Measurements from ENCODE around the gene DHRS7B. TPM values are rescaled to one million over a fixed set of nuclear protein-coding genes. Genes with fewer than 3 reads are reported as not detected.
A peak's percentile ranks its signal among the peaks of the same experiment; 100 is the strongest.

The DHRS7B gene
- total RNA-seq, 2 experiments from 2014 or later, result 12.8 to 15.0 TPM

DNA sequence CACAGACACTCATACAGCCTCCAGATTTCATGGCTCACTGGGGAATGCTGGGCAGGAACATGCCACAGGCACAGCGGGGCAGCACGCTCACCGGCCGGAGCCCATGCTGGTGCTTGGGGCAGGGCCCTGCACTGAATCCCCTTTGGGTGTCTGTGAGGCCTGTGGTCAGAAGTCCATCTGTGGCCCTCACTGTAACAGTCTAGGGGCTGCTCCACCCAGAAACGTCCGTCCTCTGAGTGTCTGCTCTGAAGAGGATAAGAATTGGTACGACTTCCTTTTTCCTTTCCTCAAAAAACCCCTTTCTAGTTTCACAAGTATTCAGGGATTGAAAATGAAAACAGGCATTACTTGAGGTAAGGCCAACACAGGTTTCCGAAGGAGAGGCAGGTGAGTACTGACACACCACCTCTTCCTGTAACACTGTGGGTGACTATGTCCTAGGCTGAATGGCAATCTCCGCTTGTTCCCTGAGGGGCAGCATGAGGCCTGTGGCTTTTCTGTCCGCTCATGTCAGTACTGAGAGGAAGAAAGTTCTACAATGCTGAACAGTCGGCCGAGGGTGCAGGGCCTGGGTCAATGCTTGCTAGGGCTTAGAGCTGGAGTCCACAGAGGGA is 44.7 kb downstream of the DHRS7B start:
- H3K4me3 Mint-ChIP-seq, result no peak overlapping the region
- H3K4me1 Mint-ChIP-seq, result peaks cover 25% of the 10 kb centered on the region
- no peaks in the 10 kb centered on the region for H3K27me3 Mint-ChIP-seq
- H3K27ac Mint-ChIP-seq, result peak overlapping the region; percentile 57
- peaks cover 15% of the 10 kb centered on the region for H3K36me3 Mint-ChIP-seq (ENCODE audit: low read depth)
- ChIA-PET CTCF (no interaction called here), POLR2A (no interaction called here)
- no peaks in the 10 kb centered on the region for H3K9me3 Mint-ChIP-seq (ENCODE audit: low read depth)
- intact Hi-C loops (cut with DNase I, micrococcal nuclease), result no loop called here
- ATAC-seq (peak; percentile 73), DNase-seq (peak; percentile 12)

DNA sequence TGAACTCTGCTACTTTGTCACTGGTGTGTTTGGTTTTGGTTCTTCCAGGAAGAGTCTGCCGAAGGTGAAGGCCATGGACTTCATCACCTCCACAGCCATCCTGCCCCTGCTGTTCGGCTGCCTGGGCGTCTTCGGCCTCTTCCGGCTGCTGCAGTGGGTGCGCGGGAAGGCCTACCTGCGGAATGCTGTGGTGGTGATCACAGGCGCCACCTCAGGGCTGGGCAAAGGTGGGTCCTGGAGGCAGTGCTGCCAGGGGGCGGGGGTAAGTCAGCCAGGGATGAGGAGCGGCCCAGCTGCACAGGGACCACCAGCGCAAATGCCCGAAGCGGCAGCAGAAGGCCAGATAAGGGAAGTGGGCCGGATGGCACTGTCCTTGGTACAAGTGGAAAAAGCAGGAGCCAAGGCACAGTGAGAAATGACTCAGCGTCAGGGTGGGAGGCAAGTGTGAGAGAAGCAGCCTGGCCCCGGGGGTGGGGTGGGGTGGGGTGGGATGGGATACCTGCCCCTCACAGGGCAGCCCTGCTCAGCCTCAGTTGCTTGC is 45.3 kb downstream of the DHRS7B start:
- POLR2A ChIA-PET, result no interaction called here
- intact Hi-C loops (cut with DNase I, micrococcal nuclease), result no loop called here

DNA sequence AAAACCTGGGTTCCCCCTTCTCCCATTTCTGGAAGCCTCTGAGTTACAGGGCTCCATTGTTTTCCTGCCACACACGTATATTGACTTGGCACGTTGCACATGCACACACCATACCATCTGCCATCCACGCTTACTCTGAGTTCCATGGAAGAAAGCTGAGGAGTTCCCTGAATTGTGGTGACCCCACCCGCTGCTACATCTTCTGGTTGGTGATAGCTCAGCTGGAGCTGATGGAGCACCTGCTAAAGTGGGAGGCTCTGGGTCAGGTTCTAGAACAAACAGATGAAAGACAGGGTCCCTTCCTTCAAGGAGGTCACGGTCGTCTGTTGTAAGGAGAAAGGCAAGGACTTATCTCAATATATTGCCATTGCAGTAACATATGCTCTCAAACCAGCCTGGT is 46.1 kb downstream of the DHRS7B start:
- ATAC-seq (no peak), DNase-seq (no peak)
- CTCF ChIA-PET, result interaction anchor here (1.1 to 1.2 kb wide), 2 partner anchors 22 to 51 kb away, joined by 3 to 4 read pairs; no protein-coding TSS in a partner anchor
- Mint-ChIP-seq H3K9me3 (ENCODE audit: low read depth) (no peaks in the 10 kb centered on the region), H3K27ac (no peak overlapping the region), H3K36me3 (ENCODE audit: low read depth) (peaks cover 15% of the 10 kb centered on the region), H3K27me3 (no peaks in the 10 kb centered on the region), H3K4me1 (peaks cover 18% of the 10 kb centered on the region), H3K4me3 (no peak overlapping the region)
- intact Hi-C loops (cut with DNase I, micrococcal nuclease), result no loop called here
- POLR2A ChIA-PET, result interaction anchor here (0.6 kb wide), 1 partner anchor 19 kb away, joined by 3 read pairs; no protein-coding TSS in a partner anchor

More for the DNA sequence above, 45.3 kb downstream of the DHRS7B start:
- ATAC-seq, result no peak
- Mint-ChIP-seq H3K36me3 (ENCODE audit: low read depth) (peaks cover 15% of the 10 kb centered on the region), H3K4me3 (no peak overlapping the region), H3K9me3 (ENCODE audit: low read depth) (no peaks in the 10 kb centered on the region), H3K27me3 (no peaks in the 10 kb centered on the region), H3K4me1 (peaks cover 24% of the 10 kb centered on the region), H3K27ac (peak overlapping the region; percentile 57)
- CTCF ChIA-PET, result interaction anchor here (1.2 kb wide), 1 partner anchor 51 kb away, joined by 3 read pairs; no protein-coding TSS in a partner anchor
- DNase-seq, result no peak

DNA sequence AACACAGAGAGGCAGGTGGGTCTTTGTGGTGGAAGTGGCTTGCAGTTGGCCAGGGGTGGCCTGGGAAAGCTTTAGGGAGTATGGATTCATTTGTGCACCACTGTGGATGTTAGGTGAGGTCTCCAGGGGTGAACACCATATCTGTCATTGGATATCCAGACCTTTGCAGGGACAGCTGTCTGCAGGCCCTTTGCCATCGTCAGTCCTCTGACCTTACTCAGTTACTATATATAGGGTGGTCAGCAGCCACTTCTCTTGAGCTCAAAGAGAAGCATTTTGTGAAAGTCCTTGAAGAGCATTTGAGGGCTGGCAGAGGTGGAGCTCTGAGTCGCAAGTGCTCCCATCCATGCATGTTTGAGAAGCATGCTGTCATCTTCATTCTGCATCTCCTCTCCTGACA is 46.8 kb downstream of the DHRS7B start:
- DNase-seq (no peak), ATAC-seq (no peak)
- no peak overlapping the region for H3K27ac Mint-ChIP-seq
- no peak overlapping the region for H3K4me3 Mint-ChIP-seq
- H3K9me3 Mint-ChIP-seq (ENCODE audit: low read depth), result no peaks in the 10 kb centered on the region
- ChIA-PET CTCF (interaction anchor here (1.1 kb wide), 1 partner anchor 22 kb away, joined by 4 read pairs; no protein-coding TSS in a partner anchor), POLR2A (interaction anchor here (0.7 kb wide), 1 partner anchor 75 kb away, joined by 3 read pairs; no protein-coding TSS in a partner anchor)
- intact Hi-C loops (cut with DNase I, micrococcal nuclease), result no loop called here
- H3K36me3 Mint-ChIP-seq (ENCODE audit: low read depth), result peaks cover 15% of the 10 kb centered on the region
- peaks cover 18% of the 10 kb centered on the region for H3K4me1 Mint-ChIP-seq
- H3K27me3 Mint-ChIP-seq, result no peaks in the 10 kb centered on the region

DNA sequence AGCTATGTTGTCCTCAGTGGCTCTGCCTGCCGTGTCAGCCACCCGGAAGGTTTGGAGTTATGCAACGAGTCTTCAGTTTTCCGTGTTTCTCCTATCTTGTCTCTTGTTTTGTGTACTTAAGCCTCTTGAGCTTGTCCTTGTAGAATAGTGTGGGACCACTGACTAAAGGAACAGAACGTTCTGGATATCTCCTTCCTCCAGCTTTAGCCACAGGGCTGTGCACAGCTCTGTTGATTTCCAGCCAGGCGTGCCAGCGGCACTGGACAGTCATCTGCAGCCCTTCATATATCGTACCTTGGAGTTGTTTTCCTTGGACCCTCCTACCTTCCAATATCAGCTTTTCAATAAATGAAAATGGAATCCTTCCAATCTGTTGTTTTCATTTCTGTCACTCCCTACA is 47.4 kb downstream of the DHRS7B start:
- Mint-ChIP-seq H3K27me3 (no peaks in the 10 kb centered on the region), H3K36me3 (ENCODE audit: low read depth) (peaks cover 15% of the 10 kb centered on the region), H3K27ac (no peak overlapping the region), H3K4me3 (no peak overlapping the region), H3K4me1 (peaks cover 18% of the 10 kb centered on the region), H3K9me3 (ENCODE audit: low read depth) (no peaks in the 10 kb centered on the region)
- intact Hi-C loops (cut with DNase I, micrococcal nuclease), result no loop called here
- CTCF ChIA-PET, result interaction anchor here (1.1 kb wide), 1 partner anchor 23 kb away, joined by 4 read pairs; no protein-coding TSS in a partner anchor
- POLR2A ChIA-PET, result interaction anchor here (0.7 kb wide), 1 partner anchor 75 kb away, joined by 3 read pairs; no protein-coding TSS in a partner anchor
- ATAC-seq (no peak), DNase-seq (no peak)

DNA sequence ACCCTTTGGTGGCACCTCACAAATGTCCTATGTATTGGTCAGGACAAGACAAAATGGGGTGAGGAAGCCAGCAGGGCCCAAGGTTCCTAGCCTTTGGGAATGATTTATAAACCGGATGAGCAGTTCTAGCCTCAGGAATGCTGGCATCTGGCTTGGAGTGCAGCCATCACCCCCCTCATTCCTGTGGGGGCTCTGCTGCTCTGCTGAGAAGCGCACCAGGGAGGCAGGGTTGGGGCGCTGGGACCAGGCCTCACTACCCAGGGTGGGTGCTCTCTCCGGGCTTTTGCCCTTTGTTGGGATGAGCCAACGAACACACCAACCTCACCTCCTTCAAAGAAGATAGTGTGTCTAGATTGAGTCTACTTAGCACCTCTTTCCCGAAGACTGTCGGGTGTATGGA is 47.9 kb downstream of the DHRS7B start:
- H3K4me3 Mint-ChIP-seq, result no peak overlapping the region
- H3K27ac Mint-ChIP-seq, result no peak overlapping the region
- ChIA-PET CTCF (no interaction called here), POLR2A (no interaction called here)
- peaks cover 15% of the 10 kb centered on the region for H3K36me3 Mint-ChIP-seq (ENCODE audit: low read depth)
- no peaks in the 10 kb centered on the region for H3K9me3 Mint-ChIP-seq (ENCODE audit: low read depth)
- intact Hi-C loops (cut with DNase I, micrococcal nuclease), result no loop called here
- DNase-seq (no peak), ATAC-seq (no peak)
- peaks cover 18% of the 10 kb centered on the region for H3K4me1 Mint-ChIP-seq
- no peaks in the 10 kb centered on the region for H3K27me3 Mint-ChIP-seq

DNA sequence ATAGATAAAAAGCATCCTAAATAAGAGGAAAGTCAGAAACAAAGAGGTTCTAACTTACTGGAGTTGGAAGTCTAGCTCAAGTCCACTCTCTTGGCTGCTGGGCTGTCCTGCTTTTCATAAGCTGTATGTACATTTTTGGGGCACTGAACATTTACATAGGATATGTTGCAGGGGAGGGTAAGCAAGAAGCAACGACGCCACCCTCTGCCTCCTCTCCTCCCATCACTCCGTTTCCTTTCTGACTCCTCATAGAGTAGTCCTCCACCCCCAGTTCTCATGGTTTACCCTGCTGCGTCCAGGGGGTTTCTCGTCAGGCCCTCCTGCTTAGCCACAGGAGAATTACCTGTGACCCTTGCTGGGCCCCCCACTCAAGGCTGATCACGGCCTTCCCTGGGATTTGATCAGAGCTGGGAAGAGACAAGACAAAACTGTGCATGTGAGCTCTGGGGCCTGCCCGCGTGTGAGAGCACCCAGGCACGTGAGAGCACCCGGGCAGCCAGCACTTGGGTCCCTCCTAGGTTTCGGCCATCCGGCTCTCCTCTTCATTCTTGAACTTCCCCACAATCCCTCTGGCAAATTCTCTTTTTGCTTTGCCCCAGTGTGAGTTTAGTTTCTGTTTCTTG is 50.1 kb downstream of the DHRS7B start:
- H3K36me3 Mint-ChIP-seq (ENCODE audit: low read depth), result peaks cover 15% of the 10 kb centered on the region
- no peak overlapping the region for H3K4me3 Mint-ChIP-seq
- H3K27ac Mint-ChIP-seq, result no peak overlapping the region
- CTCF ChIA-PET, result no interaction called here
- POLR2A ChIA-PET, result no interaction called here
- ATAC-seq (no peak), DNase-seq (no peak)
- intact Hi-C loops (cut with DNase I, micrococcal nuclease), result no loop called here
- peaks cover 3% of the 10 kb centered on the region for H3K4me1 Mint-ChIP-seq
- no peaks in the 10 kb centered on the region for H3K27me3 Mint-ChIP-seq
- H3K9me3 Mint-ChIP-seq (ENCODE audit: low read depth), result no peaks in the 10 kb centered on the region

DNA sequence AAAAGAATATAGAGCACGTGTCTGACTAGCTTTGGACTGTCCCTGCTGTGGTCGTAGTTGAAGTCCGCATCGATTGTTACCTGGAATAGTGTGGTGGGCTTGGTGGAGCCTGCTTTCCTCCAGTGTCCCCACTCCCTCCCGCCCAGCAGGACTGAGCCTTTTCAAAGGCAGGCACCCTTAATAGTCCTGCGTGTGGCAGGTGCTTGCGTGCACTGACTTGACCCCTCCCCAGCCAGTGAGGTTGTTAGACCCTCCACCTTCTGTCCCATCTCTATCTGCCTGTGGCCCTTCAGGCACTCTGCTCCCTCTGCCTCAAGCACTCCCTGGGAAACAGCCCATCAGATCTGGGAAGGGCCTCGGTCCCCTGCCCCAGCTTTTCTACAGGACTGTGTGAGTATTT is 50.6 kb downstream of the DHRS7B start:
- H3K27me3 Mint-ChIP-seq, result no peaks in the 10 kb centered on the region
- ATAC-seq, result no peak
- H3K27ac Mint-ChIP-seq, result no peak overlapping the region
- ChIA-PET POLR2A (no interaction called here), CTCF (interaction anchor here (0.5 kb wide), 1 partner anchor 1411 kb away, joined by 3 read pairs; no protein-coding TSS in a partner anchor)
- intact Hi-C loops (cut with DNase I, micrococcal nuclease), result no loop called here
- no peak overlapping the region for H3K4me3 Mint-ChIP-seq
- H3K9me3 Mint-ChIP-seq (ENCODE audit: low read depth), result no peaks in the 10 kb centered on the region
- no peaks in the 10 kb centered on the region for H3K4me1 Mint-ChIP-seq
- H3K36me3 Mint-ChIP-seq (ENCODE audit: low read depth), result peaks cover 12% of the 10 kb centered on the region
- DNase-seq, result no peak

DNA sequence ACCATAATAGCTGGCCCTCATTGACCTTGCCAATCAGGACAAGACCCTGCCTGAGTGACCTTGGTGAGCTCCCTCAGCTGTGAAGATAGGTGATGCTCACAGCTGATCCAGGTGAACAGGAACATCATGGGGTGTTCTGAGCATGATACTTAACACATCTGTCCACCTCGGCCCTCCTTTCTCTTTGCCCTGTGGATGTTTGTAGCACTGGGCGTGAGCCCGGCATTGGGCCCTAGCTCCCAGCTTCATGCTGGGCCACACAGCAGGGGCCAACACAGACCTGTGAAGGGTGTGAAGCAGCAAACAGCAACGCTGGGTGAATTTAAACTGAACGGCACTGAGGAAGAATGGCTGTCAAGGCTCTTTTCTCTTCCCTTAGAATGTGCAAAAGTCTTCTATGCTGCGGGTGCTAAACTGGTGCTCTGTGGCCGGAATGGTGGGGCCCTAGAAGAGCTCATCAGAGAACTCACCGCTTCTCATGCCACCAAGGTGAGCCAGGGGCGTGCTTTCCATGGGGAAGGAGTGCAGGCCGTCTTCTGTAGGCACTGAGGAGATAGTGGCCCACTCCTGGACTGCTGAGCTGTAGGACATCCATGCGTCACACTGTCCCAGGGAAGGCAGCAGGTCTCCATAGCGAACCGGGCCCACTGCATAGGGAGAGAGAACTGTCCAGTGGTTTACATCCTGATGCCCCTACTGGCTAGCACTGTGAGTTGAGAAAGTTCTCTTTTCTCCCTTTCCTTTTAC is 51.3 kb downstream of the DHRS7B start:
- no peak for ATAC-seq
- H3K27ac Mint-ChIP-seq, result no peak overlapping the region
- POLR2A ChIA-PET, result no interaction called here
- DNase-seq, result no peak
- H3K4me1 Mint-ChIP-seq, result no peaks in the 10 kb centered on the region
- intact Hi-C loops (cut with DNase I, micrococcal nuclease), result no loop called here
- CTCF ChIA-PET, result interaction anchor here (0.5 kb wide), 1 partner anchor 1411 kb away, joined by 3 read pairs; no protein-coding TSS in a partner anchor
- no peaks in the 10 kb centered on the region for H3K27me3 Mint-ChIP-seq
- H3K36me3 Mint-ChIP-seq (ENCODE audit: low read depth), result peaks cover 12% of the 10 kb centered on the region
- H3K9me3 Mint-ChIP-seq (ENCODE audit: low read depth), result no peaks in the 10 kb centered on the region
- H3K4me3 Mint-ChIP-seq, result no peak overlapping the region

DNA sequence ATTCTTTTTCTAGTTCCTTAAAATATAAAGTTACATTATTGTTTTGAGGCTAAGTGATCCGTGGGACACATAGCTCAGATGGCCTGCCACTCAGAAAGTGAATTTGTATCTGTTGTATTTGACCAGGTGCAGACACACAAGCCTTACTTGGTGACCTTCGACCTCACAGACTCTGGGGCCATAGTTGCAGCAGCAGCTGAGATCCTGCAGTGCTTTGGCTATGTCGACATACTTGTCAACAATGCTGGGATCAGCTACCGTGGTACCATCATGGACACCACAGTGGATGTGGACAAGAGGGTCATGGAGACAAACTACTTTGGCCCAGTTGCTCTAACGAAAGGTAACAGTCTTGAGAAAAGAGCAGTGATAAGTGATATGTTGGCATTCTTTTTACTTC is 56.7 kb downstream of the DHRS7B start:
- ChIA-PET POLR2A (no interaction called here), CTCF (interaction anchor here (0.7 kb wide), 1 partner anchor 47 kb away, joined by 3 read pairs; no protein-coding TSS in a partner anchor)
- intact Hi-C loops (cut with DNase I, micrococcal nuclease), result no loop called here
- ATAC-seq (no peak), DNase-seq (no peak)
- no peak overlapping the region for H3K27ac Mint-ChIP-seq
- no peaks in the 10 kb centered on the region for H3K4me1 Mint-ChIP-seq
- H3K4me3 Mint-ChIP-seq, result no peak overlapping the region
- H3K27me3 Mint-ChIP-seq, result no peaks in the 10 kb centered on the region
- peaks cover 16% of the 10 kb centered on the region for H3K36me3 Mint-ChIP-seq (ENCODE audit: low read depth)
- H3K9me3 Mint-ChIP-seq (ENCODE audit: low read depth), result no peaks in the 10 kb centered on the region

DNA sequence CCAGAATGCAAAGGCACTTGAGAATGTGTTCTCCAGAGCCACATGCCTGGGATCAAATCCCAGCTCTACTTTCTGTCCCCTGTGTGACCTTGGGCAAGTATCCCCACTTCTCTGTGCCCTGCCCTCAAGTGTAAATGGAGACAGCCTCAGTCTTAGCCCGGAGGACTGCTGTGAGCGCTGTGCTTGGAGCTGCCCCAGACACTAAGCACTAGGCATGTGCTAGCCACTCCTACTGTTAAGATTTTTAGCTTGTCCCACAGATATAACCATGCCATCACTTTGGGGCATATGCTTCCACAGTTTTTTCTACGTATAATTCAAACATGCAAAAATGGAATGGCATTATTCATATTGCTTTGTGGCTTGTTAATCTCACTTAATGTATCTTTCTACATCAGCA is 57.8 kb downstream of the DHRS7B start:
- peaks cover 16% of the 10 kb centered on the region for H3K36me3 Mint-ChIP-seq (ENCODE audit: low read depth)
- no peak for ATAC-seq
- no peaks in the 10 kb centered on the region for H3K27me3 Mint-ChIP-seq
- intact Hi-C loops (cut with DNase I, micrococcal nuclease), result no loop called here
- H3K4me3 Mint-ChIP-seq, result no peak overlapping the region
- no peak overlapping the region for H3K27ac Mint-ChIP-seq
- no peaks in the 10 kb centered on the region for H3K4me1 Mint-ChIP-seq
- CTCF ChIA-PET, result no interaction called here
- no peaks in the 10 kb centered on the region for H3K9me3 Mint-ChIP-seq (ENCODE audit: low read depth)
- no peak for DNase-seq
- POLR2A ChIA-PET, result no interaction called here
